Caco-2 (cell line): Measurements from ENCODE around the gene STK24. TPM values are rescaled to one million over a fixed set of nuclear protein-coding genes. Genes with fewer than 3 reads are reported as not detected.

Experiments
- BruUV-seq: library from RNA; stranded (reverse); fragments of 400-500 nt; replicated peaks from 2 replicates; lab custom pipeline; 2021; lab: Mats Ljungman, UMichigan
- CTCF ChIA-PET: fragments of 300-600 bp; sonication (Branson Sonifier 250); formaldehyde crosslinking; loops from one replicate; lab custom pipeline; 2022; ENCODE audit warnings: antibody characterized with exemption; lab: Charles Lee
- POLR2A ChIA-PET: fragments of 300-600 bp; sonication (Branson Sonifier 250); formaldehyde crosslinking; loops from one replicate; lab custom pipeline; 2022; ENCODE audit warnings: antibody characterized with exemption; lab: Charles Lee
- DNase-seq, 2 experiments: peaks; one replicate each; pipeline versions ENCODE4 v3.0.0 to v3.0.0-alpha.2; 2020 to 2022
- H3K27me3 ChIP-seq: replicated peaks from 2 replicates; pipeline ENCODE4 v1.6.0; 2011; ENCODE audit warnings: low read length; ENCODE audit not compliant: control insufficient read depth, insufficient read depth
- H3K36me3 ChIP-seq: 2 replicates; pipeline ENCODE4 v1.5.1; 2011; ENCODE audit warnings: low read length; ENCODE audit not compliant: control insufficient read depth, insufficient read depth
- H3K4me1 ChIP-seq: fragments of 250-450 bp; sonication (Bioruptor Pico); 2 replicates; pipeline ENCODE4 v1.5.1; 2020; ENCODE audit warnings: mild to moderate bottlenecking
- H3K4me3 ChIP-seq: 2 replicates; pipeline ENCODE4 v1.5.1; 2011; ENCODE audit warnings: low read depth, mild to moderate bottlenecking, control low read depth, low read length
- H3K9me3 ChIP-seq: fragments of 250-450 bp; sonication (Bioruptor Pico); 2 replicates; pipeline ENCODE4 v1.5.1; 2020; ENCODE audit warnings: mild to moderate bottlenecking, moderate library complexity
- H3K27ac Mint-ChIP-seq: one replicate; pipeline ENCODE4 v1.8.0; 2022; ENCODE audit warnings: mixed read lengths; ENCODE audit not compliant: unreplicated experiment
- H3K27me3 Mint-ChIP-seq: one replicate; pipeline ENCODE4 v1.8.0; 2022; ENCODE audit warnings: mixed read lengths; ENCODE audit not compliant: insufficient read depth, unreplicated experiment
- H3K36me3 Mint-ChIP-seq: one replicate; pipeline ENCODE4 v1.8.0; 2022; ENCODE audit warnings: mild to moderate bottlenecking, mixed read lengths; ENCODE audit not compliant: insufficient read depth, unreplicated experiment
- H3K4me1 Mint-ChIP-seq: one replicate; pipeline ENCODE4 v1.8.0; 2022; ENCODE audit warnings: low read depth, mixed read lengths; ENCODE audit not compliant: unreplicated experiment
- H3K4me3 Mint-ChIP-seq: one replicate; pipeline ENCODE4 v1.8.0; 2022; ENCODE audit warnings: mild to moderate bottlenecking, moderate library complexity, mixed read lengths; ENCODE audit not compliant: unreplicated experiment
- H3K9me3 Mint-ChIP-seq: one replicate; pipeline ENCODE4 v1.8.0; 2022; ENCODE audit warnings: mixed read lengths; ENCODE audit not compliant: unreplicated experiment
- intact Hi-C: fragments of 100-400 bp; cut with micrococcal nuclease; formaldehyde crosslinking; loops from one replicate; pipeline ENCODE4 v1.10.0; 2022; ENCODE audit not compliant: unreplicated experiment
- total RNA-seq: library from RNA; stranded (reverse); gene quantifications from 2 replicates; pipeline ENCODE4 v1.2.3, GENCODE V29; 2022
- TF ChIP-seq, protein P1 (sequence below), 2 experiments: fragments of 200-600 bp in 1 of 2; IDR thresholded peaks; 1 replicate in 1 of 2; 2 replicates in 1 of 2; pipeline versions ENCODE4 v1.5.1 to v1.8.0; 2011 to 2022; ENCODE audit warnings: antibody characterized with exemption in 1 of 2, control low read depth in 1 of 2, inconsistent platforms in 1 of 2, low read depth in 1 of 2, low read length in 1 of 2, mild to moderate bottlenecking in 1 of 2, moderate library complexity in 1 of 2; ENCODE audit not compliant: insufficient read depth in 1 of 2, severe bottlenecking in 1 of 2, unreplicated experiment in 1 of 2

Gene STK24
- total RNA-seq, 1 experiment from 2014 or later = 253 TPM

DNA sequence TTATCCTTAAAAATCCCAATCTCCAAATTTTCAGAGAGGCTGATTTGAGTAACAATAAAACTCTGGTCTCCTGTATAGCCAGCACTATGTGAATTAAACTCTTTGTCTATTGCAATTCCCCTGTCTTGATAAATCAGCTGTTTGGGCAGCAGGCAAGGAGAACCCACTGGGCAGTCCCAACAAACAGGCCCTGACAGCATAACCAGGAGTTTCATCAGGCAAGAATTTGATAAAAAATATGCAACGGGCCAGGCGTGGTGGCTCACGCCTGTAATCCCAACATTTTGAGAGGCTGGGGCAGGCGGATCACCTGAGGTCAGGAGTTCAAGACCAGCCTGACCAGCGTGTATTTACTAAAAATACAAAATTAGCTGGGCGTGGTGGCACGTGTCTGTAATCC lies 42.1 kb downstream of the STK24 start:
- Histone ChIP-seq H3K4me3 (no peak overlapping the region), H3K4me1 (peaks cover 15% of the 10 kb centered on the region), H3K27me3 (no peaks in the 10 kb centered on the region), H3K9me3 (no peaks in the 10 kb centered on the region), H3K36me3 (no peaks in the 10 kb centered on the region; the same call in 1 of the 2 replicates)
- peaks cover 75% of the 10 kb centered on the region for H3K36me3 Mint-ChIP-seq
- peaks cover 39% of the 10 kb centered on the region for H3K4me1 Mint-ChIP-seq
- intact Hi-C loops = no loop called here
- TF ChIP-seq, protein P1, sequence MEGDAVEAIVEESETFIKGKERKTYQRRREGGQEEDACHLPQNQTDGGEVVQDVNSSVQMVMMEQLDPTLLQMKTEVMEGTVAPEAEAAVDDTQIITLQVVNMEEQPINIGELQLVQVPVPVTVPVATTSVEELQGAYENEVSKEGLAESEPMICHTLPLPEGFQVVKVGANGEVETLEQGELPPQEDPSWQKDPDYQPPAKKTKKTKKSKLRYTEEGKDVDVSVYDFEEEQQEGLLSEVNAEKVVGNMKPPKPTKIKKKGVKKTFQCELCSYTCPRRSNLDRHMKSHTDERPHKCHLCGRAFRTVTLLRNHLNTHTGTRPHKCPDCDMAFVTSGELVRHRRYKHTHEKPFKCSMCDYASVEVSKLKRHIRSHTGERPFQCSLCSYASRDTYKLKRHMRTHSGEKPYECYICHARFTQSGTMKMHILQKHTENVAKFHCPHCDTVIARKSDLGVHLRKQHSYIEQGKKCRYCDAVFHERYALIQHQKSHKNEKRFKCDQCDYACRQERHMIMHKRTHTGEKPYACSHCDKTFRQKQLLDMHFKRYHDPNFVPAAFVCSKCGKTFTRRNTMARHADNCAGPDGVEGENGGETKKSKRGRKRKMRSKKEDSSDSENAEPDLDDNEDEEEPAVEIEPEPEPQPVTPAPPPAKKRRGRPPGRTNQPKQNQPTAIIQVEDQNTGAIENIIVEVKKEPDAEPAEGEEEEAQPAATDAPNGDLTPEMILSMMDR (IDR thresholded peaks at IDR 0.05; ENCODE audit: insufficient read depth in 1 of 2, low read depth in 1 of 2, low read length in 1 of 2, severe bottlenecking in 1 of 2, unreplicated experiment in 1 of 2) = no peak
- ChIA-PET POLR2A (no interaction called here), CTCF (no interaction called here)
- no peaks in the 10 kb centered on the region for H3K9me3 Mint-ChIP-seq
- no peak for DNase-seq
- H3K27ac Mint-ChIP-seq = peak overlapping the region; percentile 65
- no TSS peak for BruUV-seq
- H3K4me3 Mint-ChIP-seq = no peak overlapping the region
- no peaks in the 10 kb centered on the region for H3K27me3 Mint-ChIP-seq

DNA sequence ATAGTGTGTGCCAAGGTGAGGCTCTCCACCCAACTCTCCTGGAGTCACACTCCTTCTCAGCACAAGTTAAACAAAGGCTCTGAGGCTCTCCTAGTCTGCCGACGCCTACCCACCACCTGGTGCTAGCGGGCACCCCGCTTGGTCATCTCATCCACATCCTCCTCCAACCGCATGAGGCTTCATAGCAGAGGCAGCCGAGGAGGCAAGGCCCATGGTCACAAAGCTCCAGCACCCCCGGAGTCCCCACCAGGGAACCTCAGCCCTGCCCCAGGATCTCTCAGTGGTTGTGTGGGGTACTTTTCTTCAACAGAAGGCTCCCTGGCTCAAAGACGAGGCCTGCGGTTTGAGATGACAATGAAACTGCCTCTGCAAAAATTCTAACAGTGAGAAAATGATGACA lies 43.0 kb downstream of the STK24 start:
- ChIA-PET POLR2A (no interaction called here), CTCF (no interaction called here)
- Mint-ChIP-seq H3K4me1 (peaks cover 43% of the 10 kb centered on the region), H3K4me3 (no peak overlapping the region), H3K27ac (peak overlapping the region; percentile 33), H3K27me3 (no peaks in the 10 kb centered on the region), H3K36me3 (peaks cover 75% of the 10 kb centered on the region), H3K9me3 (no peaks in the 10 kb centered on the region)
- no peaks in the 10 kb centered on the region for H3K9me3 ChIP-seq
- no TSS peak for BruUV-seq
- no peaks in the 10 kb centered on the region; the same call in 1 of the 2 replicates for H3K36me3 ChIP-seq
- no peak for DNase-seq
- peaks cover 15% of the 10 kb centered on the region for H3K4me1 ChIP-seq
- H3K4me3 ChIP-seq = no peak overlapping the region
- no peaks in the 10 kb centered on the region for H3K27me3 ChIP-seq
- intact Hi-C loops = no loop called here
- TF ChIP-seq, protein P1 (IDR thresholded peaks at IDR 0.05; ENCODE audit: insufficient read depth in 1 of 2, low read depth in 1 of 2, low read length in 1 of 2, severe bottlenecking in 1 of 2, unreplicated experiment in 1 of 2) = no peak

DNA sequence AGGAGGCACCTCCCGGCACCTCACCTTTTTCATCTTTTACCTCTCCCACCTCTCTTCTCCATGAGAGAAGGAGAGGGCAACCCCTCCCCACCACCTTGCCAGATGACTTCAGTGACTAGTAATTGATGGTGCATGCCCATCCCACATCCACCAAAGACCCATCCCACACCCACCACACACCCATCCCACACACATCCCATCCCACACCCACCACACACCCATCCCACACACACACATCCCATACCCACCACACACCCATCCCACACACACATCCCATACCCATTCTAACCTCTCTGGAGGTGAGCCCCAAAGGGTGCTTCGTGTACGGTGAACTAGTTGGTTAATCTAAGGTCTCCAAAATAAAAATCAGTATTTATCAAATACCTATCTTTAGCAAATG lies 44.7 kb downstream of the STK24 start:
- no TSS peak for BruUV-seq
- no peaks in the 10 kb centered on the region for H3K27me3 Mint-ChIP-seq
- no peak overlapping the region for H3K4me3 ChIP-seq
- peaks cover 38% of the 10 kb centered on the region for H3K4me1 Mint-ChIP-seq
- TF ChIP-seq, protein P1 (IDR thresholded peaks at IDR 0.05; ENCODE audit: insufficient read depth in 1 of 2, low read depth in 1 of 2, low read length in 1 of 2, severe bottlenecking in 1 of 2, unreplicated experiment in 1 of 2) = no peak
- H3K9me3 ChIP-seq = no peaks in the 10 kb centered on the region
- no peak for DNase-seq
- peaks cover 15% of the 10 kb centered on the region for H3K4me1 ChIP-seq
- H3K27me3 ChIP-seq = no peaks in the 10 kb centered on the region
- intact Hi-C loops = no loop called here
- no peaks in the 10 kb centered on the region for H3K36me3 ChIP-seq
- no peak overlapping the region for H3K27ac Mint-ChIP-seq
- no peak overlapping the region for H3K4me3 Mint-ChIP-seq
- ChIA-PET CTCF (interaction anchor here (0.6 kb wide), 1 partner anchor 61 kb away, joined by 3 read pairs; no protein-coding TSS in a partner anchor), POLR2A (no interaction called here)
- peaks cover 74% of the 10 kb centered on the region for H3K36me3 Mint-ChIP-seq
- H3K9me3 Mint-ChIP-seq = no peaks in the 10 kb centered on the region
